GM18867 (cell line): Measurements from ENCODE around the gene RUNDC3A.
"Not testable (repeated sequence)": the region's sequence is repeated elsewhere in the genome, so short reads cannot be mapped to it uniquely, and the experiment has no call there.

Experiments
- ATAC-seq: cut with Tn5 transposase; IDR thresholded peaks from one replicate; pipeline ENCODE4 v1.9.1; 2021; ENCODE audit warnings: mild to moderate bottlenecking, moderate library complexity; ENCODE audit not compliant: unreplicated experiment

The RUNDC3A gene

GRCh38 chr17:44340553-44340952 lies 32.2 kb downstream of the RUNDC3A start:
- not testable (repeated sequence) for ATAC-seq

DNA sequence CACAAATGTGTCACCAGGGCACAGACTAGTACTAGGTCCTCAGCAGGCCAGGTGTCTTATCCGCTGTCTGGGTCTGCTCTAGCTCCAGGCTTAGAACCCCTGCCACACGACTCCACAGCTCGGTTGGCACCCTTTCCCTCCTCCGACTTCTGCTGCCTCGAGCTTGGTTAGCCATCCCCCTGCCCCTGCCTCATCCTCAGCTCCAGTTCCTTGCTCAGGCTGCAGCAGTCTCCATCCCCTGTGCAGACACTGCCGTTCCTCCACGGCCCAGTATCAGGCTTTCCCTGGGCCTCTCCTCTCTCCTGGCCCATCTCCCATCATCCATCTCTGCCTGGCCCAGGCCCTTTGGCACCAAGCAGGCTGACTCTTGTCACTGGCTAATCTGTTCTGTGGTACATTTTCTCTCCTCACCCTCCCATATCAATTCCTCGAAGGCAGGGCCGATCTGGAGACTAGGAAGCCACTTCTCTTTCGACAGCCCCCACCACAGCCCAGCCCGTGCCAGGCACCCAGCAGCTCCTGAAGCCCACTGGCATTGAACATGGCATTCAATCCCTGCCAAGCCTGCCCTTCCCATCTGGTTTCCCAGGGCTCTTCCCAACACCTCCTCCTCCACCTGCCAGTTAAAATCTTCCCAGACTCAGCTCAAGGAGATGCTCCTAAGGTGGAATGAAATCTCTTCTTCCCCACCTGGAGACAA lies 35.3 kb downstream of the RUNDC3A start:
- ATAC-seq: no peak

GRCh38 chr17:44344939-44345453 lies 36.6 kb downstream of the RUNDC3A start, which contains the start of gene GRN:
TSS of gene GRN (plus strand) at chr17:44345302. CDS start at chr17:44349165, 3,863 bp downstream.
- ATAC-seq: peak; percentile 65

GRCh38 chr17:44345454-44346026 lies 37.1 kb downstream of the RUNDC3A start:
- ATAC-seq: no peak

DNA sequence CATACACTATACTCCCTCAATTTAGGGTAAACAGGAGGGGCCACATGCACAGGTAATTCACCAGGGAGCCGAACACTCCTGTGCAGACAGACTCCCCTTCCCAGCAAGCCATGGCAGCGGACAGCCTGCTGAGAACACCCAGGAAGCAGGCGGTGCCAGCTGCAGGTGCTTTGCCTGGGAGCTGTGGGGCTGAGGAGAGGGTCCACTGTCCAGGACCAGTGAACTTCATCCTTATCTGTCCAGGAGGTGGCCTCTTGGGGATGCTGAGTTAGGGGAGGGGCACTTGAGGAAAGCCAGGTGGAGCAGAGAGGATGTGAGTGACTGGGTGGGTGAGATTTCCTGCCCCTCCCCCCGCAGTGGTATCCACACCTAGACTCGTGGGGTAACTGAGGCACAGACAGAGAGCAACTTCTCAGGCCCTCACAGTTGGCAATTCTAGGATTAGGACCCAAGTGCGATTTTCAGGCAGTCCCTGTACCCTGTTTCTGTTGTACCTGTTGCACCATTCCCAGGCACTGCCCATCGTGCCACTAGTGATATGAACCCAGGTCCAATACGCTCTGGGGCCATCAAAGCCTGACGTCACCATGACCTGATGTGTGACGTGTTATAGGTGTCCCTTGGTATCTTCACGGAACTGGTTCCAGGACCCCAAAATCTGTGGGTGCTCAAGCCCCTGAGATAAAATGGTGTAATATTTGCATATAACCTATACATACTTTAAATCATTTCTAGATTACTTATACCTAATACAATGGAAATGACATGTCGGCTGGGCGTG lies 37.9 kb downstream of the RUNDC3A start:
- no peak for ATAC-seq

DNA sequence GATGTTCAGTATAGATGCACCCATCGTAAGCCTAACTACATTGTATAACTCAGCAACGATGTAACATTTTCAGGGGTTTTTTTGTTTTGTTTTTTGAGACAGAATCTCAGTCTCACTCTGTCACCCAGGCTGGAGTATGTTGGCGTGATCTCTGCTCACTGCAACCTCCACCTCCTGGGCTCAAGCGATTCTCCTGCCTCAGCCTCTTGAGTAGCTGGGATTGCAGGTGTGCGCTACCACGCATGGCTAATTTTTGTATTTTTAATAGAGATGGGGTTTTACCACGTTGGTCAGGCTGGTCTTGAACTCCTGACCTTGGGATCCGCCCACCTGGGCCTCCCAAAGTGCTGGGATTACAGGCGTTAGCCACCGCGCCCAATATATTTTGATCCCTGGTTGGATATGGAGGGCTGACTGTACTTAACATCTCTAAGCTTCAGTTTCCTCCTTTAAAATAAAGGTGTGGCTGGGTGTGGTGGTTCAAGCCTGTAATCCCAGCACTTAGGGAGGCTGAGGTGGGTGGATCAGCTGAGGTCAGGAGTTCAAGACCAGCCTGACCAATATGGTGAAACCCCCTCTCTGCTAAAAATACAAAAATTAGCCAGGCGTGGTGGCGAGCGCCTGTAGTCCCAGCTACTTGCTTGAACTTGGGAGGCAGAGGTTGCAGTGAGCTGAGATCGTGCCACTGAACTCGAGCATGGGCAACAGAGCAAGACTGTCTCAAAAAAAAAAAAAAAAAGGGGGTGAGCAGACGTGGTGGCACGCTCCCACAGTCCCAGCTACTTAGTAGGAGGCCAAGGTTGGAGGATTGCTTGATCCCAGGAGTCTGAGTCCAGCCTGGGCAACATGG lies 39.0 kb downstream of the RUNDC3A start:
- not testable (repeated sequence) for ATAC-seq

DNA sequence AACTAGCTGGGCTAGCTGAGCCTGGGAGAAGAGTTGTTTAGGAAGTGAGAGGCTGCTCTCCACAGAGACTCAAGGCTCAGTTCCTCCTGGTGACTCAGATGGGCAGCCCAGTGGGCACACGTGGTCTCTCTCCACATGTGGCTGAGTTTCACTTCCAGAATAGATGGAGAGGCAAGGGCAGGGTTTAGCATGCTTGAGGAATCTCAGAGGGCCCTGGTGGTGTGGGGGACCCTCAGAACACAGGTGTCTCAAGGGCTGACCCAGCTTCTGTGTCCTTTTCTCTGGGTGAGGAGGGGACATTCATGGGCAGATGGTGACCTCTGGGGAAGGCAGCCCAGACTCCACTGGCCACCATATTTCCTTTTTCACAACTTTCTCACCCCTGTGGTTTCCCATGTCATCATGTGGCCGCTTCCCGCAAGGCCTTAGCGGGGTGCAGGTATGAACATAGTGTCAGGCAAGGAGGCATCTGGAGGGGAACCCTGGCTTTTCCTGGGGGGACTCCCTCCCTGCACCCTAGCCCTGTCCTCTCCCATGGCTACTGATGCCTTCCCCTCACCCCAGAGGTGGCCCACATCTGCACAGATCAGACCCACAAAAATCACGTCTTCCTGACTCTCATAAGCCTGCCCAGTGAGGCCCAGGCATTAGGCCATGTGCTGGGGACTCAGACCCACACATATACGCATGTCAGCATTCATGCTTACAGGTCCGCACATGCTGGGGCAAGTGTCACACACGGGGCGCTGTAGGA lies 40.0 kb downstream of the RUNDC3A start:
- ATAC-seq: peak; percentile 33

DNA sequence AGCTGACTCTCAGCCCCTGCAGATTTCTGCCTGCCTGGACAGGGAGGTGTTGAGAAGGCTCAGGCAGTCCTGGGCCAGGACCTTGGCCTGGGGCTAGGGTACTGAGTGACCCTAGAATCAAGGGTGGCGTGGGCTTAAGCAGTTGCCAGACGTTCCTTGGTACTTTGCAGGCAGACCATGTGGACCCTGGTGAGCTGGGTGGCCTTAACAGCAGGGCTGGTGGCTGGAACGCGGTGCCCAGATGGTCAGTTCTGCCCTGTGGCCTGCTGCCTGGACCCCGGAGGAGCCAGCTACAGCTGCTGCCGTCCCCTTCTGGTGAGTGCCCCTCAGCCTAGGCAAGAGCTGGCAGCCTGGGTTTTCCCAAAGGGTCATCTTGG lies 40.6 kb downstream of the RUNDC3A start:
- ATAC-seq: no peak

DNA sequence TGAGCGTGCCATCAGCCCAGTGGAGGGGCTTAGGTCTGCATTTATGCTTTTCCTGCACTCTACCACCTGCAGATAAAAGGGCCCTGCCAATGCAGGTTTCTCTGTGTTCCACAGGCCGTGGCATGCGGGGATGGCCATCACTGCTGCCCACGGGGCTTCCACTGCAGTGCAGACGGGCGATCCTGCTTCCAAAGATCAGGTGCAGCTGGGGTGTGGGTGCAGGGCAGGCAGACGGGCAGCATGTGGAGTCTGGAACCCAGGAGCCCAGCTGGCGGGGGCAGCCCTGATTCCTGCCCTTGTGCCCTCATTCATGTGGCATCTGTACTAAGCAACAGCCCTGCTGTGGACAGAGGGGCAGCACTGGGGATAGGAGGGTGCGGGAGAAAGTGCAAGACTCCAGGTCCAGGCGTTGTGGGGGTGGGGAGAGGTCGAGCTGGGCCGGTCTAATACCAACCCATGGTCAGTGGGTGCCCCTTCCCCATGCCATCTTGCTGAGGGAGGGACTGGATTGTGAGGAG lies 41.2 kb downstream of the RUNDC3A start:
- no peak for ATAC-seq

GRCh38 chr17:44350733-44351226 lies 42.4 kb downstream of the RUNDC3A start:
- no peak for ATAC-seq

DNA sequence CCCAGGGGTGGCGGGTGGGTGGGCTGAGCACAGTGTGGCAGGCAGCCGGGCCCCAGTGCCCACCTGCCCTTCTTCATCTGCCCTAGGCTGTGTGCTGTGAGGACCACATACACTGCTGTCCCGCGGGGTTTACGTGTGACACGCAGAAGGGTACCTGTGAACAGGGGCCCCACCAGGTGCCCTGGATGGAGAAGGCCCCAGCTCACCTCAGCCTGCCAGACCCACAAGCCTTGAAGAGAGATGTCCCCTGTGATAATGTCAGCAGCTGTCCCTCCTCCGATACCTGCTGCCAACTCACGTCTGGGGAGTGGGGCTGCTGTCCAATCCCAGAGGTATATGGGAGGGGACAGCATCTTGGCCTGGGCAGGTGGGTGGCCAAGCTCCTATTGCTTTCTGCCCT lies 43.1 kb downstream of the RUNDC3A start:
- ATAC-seq: no peak

DNA sequence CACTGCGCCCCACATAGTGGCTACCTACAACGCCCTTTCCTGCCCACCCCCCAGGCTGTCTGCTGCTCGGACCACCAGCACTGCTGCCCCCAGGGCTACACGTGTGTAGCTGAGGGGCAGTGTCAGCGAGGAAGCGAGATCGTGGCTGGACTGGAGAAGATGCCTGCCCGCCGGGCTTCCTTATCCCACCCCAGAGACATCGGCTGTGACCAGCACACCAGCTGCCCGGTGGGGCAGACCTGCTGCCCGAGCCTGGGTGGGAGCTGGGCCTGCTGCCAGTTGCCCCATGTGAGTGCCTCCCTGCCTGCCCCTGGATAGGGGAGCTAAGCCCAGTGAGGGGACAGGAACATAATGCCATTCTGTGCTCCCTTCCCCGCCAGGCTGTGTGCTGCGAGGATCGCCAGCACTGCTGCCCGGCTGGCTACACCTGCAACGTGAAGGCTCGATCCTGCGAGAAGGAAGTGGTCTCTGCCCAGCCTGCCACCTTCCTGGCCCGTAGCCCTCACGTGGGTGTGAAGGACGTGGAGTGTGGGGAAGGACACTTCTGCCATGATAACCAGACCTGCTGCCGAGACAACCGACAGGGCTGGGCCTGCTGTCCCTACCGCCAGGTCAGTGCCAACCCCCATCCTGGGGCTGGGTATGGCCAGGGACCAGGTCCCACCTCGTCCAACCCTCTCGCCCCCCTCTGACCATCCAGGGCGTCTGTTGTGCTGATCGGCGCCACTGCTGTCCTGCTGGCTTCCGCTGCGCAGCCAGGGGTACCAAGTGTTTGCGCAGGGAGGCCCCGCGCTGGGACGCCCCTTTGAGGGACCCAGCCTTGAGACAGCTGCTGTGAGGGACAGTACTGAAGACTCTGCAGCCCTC lies 43.8 kb downstream of the RUNDC3A start:
- no peak for ATAC-seq

DNA sequence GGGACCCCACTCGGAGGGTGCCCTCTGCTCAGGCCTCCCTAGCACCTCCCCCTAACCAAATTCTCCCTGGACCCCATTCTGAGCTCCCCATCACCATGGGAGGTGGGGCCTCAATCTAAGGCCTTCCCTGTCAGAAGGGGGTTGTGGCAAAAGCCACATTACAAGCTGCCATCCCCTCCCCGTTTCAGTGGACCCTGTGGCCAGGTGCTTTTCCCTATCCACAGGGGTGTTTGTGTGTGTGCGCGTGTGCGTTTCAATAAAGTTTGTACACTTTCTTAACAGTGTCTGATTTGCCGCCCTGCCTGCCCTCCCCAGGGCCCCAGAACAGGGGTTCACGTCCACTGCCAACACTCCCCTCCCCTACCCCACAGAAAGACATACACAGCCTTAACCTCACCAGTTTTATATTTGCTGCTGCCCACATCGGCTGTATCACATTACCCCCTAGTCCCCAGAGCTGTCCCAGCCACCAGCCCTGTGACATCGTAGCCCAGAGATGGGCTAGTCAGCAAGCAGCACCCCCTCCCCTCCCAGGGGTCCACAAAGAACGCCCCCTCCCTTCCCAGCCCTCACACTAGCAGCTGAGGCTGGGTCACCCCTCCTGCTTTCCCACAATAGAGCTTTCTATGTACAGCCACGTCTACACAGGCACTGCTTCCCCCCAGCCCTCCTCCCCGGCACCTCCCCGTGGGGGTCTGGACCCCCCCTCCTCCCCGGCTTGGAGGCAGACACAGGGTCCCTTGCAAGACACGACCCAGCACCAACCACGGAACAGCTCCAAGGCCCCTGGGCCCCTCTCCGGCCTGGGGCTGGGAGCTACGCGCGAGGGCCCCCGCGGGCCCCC lies 44.6 kb downstream of the RUNDC3A start:
- ATAC-seq: no peak

- ATAC-seq: no peak
Measured at GRCh38 chr17:44353672-44354331, 45.4 kb downstream of the RUNDC3A start.

DNA sequence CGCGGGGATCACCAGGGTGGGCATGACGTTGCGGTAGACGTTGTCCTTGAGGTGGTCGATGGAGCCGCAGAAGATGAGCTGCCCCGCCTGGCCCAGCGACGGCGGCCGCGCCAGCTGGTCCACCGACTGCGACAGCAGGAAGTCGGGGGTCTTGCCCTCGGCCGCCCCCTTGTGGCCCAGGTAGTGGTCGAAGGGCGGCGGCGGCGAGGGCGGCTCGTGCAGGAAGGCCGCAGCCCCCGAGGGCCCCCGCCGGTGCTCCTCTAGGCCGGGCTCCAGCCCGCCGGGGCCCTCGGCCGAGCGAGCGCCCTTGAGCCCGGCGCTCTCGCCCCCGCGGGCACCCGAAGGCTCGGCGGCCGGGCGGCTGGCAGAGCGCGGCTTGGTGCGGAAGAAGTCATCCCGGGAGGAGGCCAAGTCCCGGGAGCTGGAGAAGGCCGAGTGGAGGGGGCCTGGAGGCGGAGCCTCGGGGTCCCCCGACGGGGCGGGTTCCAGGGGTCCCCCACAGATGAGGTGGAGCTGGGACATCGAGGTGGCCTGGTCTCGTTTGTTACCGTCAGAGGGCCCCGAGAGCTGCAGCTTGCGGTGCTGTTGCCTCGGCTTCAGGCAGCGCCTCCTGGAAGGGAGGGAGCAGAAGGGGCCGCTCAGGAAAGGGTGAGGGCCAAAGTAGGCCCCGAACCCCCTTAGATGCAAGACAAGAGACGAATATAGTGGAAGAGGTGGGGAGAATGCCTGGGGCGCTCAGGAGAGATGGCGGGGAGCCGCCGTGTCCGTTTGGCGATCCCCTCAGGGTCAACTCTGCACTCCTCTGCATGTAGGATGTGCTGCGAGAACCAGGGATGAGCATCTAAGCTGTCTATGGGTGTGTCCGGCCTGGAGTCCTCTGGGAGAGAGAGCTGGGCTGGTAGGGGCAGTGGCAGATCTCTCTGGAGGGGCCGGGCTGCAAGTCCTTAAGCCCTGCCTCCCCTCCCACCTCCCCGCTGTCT lies 46.5 kb downstream of the RUNDC3A start:
- no peak for ATAC-seq

DNA sequence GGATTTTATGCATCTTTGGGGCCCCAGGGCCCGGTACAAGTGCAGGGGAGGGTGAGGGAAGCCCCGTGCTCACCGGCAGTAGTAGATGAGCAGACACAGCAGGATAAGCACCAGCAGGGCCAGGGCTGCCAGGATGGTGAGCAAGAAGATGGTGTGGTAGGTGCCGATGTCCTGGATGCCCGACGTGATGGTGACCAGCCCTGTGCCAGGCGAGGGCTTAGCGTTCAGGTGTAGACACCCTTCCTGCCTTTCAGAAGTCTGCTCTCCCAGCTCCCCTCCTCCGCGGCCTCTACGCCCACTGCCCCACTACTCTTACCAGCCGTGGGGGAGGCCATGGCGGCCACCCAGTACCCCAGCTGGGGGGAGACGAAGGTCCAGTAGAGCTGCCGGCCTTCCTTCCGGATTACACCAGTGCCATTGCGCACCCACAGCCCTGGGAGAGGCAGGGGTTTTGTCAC lies 47.3 kb downstream of the RUNDC3A start:
- no peak for ATAC-seq
